ENCODE results near the gene GSTM3.
"Not testable (repeated sequence)": the region's sequence is repeated elsewhere in the genome, so short reads cannot be mapped to it uniquely, and the experiment has no call there.

GSTM3 gene

GRCh38 chr1:109697066-109697465, 43.8 kb downstream of the GSTM3 start:
- DNase-seq (ENCODE audit: low read depth): no peak

GRCh38 chr1:109695138-109695537, 45.7 kb downstream of the GSTM3 start:
- DNase-seq (ENCODE audit: low read depth): not testable (repeated sequence)

- DNase-seq (ENCODE audit: low read depth): not testable (repeated sequence)
Measured at GRCh38 chr1:109694400-109694799, 46.4 kb downstream of the GSTM3 start.

- no peak for DNase-seq (ENCODE audit: low read depth)
Measured at GRCh38 chr1:109691759-109692158, 49.1 kb downstream of the GSTM3 start.

- no peak for DNase-seq (ENCODE audit: low read depth)
Measured at GRCh38 chr1:109689844-109690405, 50.9 kb downstream of the GSTM3 start.

- peak; percentile 26 for DNase-seq (ENCODE audit: low read depth)
Measured at GRCh38 chr1:109687641-109688499, 53.0 kb downstream of the GSTM3 start, which contains the start of gene GSTM1. Gene GSTM1, plus strand, starts transcription at chr1:109687817. Its CDS starts 57 bp downstream, at chr1:109687874.

GRCh38 chr1:109687109-109687508, 53.7 kb downstream of the GSTM3 start:
- not testable (repeated sequence) for DNase-seq (ENCODE audit: low read depth)

GRCh38 chr1:109685890-109686289, 54.9 kb downstream of the GSTM3 start:
- not testable (repeated sequence) for DNase-seq (ENCODE audit: low read depth)

GRCh38 chr1:109685399-109685798, 55.4 kb downstream of the GSTM3 start:
- not testable (repeated sequence) for DNase-seq (ENCODE audit: low read depth)

- DNase-seq (ENCODE audit: low read depth): not testable (repeated sequence)
Measured at GRCh38 chr1:109684777-109685176, 56.1 kb downstream of the GSTM3 start.
